Central memory CD4-positive, alpha-beta T cell (primary cell): Measurements from ENCODE around the gene ANKRD6.
A peak's percentile ranks its signal among the peaks of the same experiment; 100 is the strongest.
"Not testable (repeated sequence)": the region's sequence is repeated elsewhere in the genome, so short reads cannot be mapped to it uniquely, and the experiment has no call there.

Source experiments
- DNase-seq: peaks from one replicate; pipeline ENCODE4 v3.0.0; 2022

The ANKRD6 gene

GRCh38 chr6:89610149-89610642, 177.2 kb downstream of the ANKRD6 start:
- peak; percentile 59 for DNase-seq

- no peak for DNase-seq
These were observed 178.7 kb downstream of the ANKRD6 start for GRCh38 chr6:89611666-89612065.

- DNase-seq, result no peak
These were observed 179.2 kb downstream of the ANKRD6 start for GRCh38 chr6:89612121-89612520.

GRCh38 chr6:89613790-89614189, 180.8 kb downstream of the ANKRD6 start:
- DNase-seq, result no peak

GRCh38 chr6:89615882-89616281, 182.9 kb downstream of the ANKRD6 start:
- DNase-seq, result no peak

GRCh38 chr6:89616531-89616930, 183.6 kb downstream of the ANKRD6 start:
- DNase-seq, result no peak

GRCh38 chr6:89618026-89618425, 185.1 kb downstream of the ANKRD6 start:
- no peak for DNase-seq

GRCh38 chr6:89619567-89619966, 186.6 kb downstream of the ANKRD6 start:
- no peak for DNase-seq

GRCh38 chr6:89623749-89624148, 190.8 kb downstream of the ANKRD6 start:
- no peak for DNase-seq

GRCh38 chr6:89630488-89630887, 197.5 kb downstream of the ANKRD6 start:
- no peak for DNase-seq

GRCh38 chr6:89636412-89636811, 203.5 kb downstream of the ANKRD6 start:
- DNase-seq, result not testable (repeated sequence)

GRCh38 chr6:89637960-89638319, 205.0 kb downstream of the ANKRD6 start:
- no peak for DNase-seq

GRCh38 chr6:89638320-89639195, 205.6 kb downstream of the ANKRD6 start, which contains the start of gene LYRM2:
TSS of gene LYRM2 (minus strand) at chr6:89638747. CDS start at chr6:89638716, 31 bp downstream.
- peak; percentile 90 for DNase-seq

- DNase-seq, result no peak
These were observed 207.9 kb downstream of the ANKRD6 start for GRCh38 chr6:89640804-89641203.

GRCh38 chr6:89641581-89641980, 208.6 kb downstream of the ANKRD6 start:
- DNase-seq, result not testable (repeated sequence)

- no peak for DNase-seq
These were observed 210.0 kb downstream of the ANKRD6 start for GRCh38 chr6:89642956-89643355.

- no peak for DNase-seq
These were observed 210.5 kb downstream of the ANKRD6 start for GRCh38 chr6:89643406-89643805.

GRCh38 chr6:89644864-89645263, 211.9 kb downstream of the ANKRD6 start:
- no peak for DNase-seq

- DNase-seq, result no peak
These were observed 216.7 kb downstream of the ANKRD6 start for GRCh38 chr6:89649682-89650081.

GRCh38 chr6:89650579-89650978, 217.6 kb downstream of the ANKRD6 start:
- DNase-seq, result no peak

- DNase-seq, result no peak
These were observed 222.2 kb downstream of the ANKRD6 start for GRCh38 chr6:89655122-89655521.

- DNase-seq, result no peak
These were observed 224.7 kb downstream of the ANKRD6 start for GRCh38 chr6:89657445-89658158.

- no peak for DNase-seq
These were observed 228.0 kb downstream of the ANKRD6 start for GRCh38 chr6:89660981-89661380.

- no peak for DNase-seq
These were observed 228.6 kb downstream of the ANKRD6 start for GRCh38 chr6:89661559-89661958.
